GM12891 (cell line): ENCODE results near the gene SPOPL.

Experiments used
- POLR2A ChIP-seq: IDR thresholded peaks from 2 replicates; pipeline ENCODE4 v1.6.1; 2011; ENCODE audit warnings: low read depth, low read length, control low read depth
- POLR2AphosphoS5 ChIP-seq: IDR thresholded peaks from 2 replicates; pipeline ENCODE4 v1.6.1; 2011; ENCODE audit warnings: low read depth, low read length, control low read depth
- SPI1 ChIP-seq: IDR thresholded peaks from 2 replicates; pipeline ENCODE4 v1.6.1; 2011; ENCODE audit warnings: low read depth, low read length, control low read depth
- TAF1 ChIP-seq: IDR thresholded peaks from 2 replicates; pipeline ENCODE4 v1.6.1; 2011; ENCODE audit warnings: low read depth, low read length, control low read depth

- TF ChIP-seq POLR2A (no peak), POLR2AphosphoS5 (no peak), SPI1 (no peak), TAF1 (no peak)
These were observed 7.2 kb upstream of the SPOPL start for GRCh38 chr2:138494265-138494966.
